ENCODE data around the gene SLC12A8.

- TF ChIP-seq REST (IDR thresholded peaks at IDR 0.05; ENCODE audit: low read depth) (no peak), YY1 (IDR thresholded peaks at IDR 0.05; ENCODE audit: low read depth) (no peak), FOXM1 (IDR thresholded peaks at IDR 0.05; ENCODE audit: borderline replicate concordance, low read depth) (no peak), MAX (IDR thresholded peaks at IDR 0.05) (no peak), EP300 (IDR thresholded peaks at IDR 0.05; ENCODE audit: borderline replicate concordance) (no peak), TEAD4 (IDR thresholded peaks at IDR 0.05) (no peak)
Observed at GRCh38 chr3:125145751-125146475, 66.6 kb downstream of the SLC12A8 start.

Data from Ishikawa (cell line).